Measurements from ENCODE around the gene ATXN2. TPM values are rescaled to one million over a fixed set of nuclear protein-coding genes. Genes with fewer than 3 reads are reported as not detected.

The ATXN2 gene, protein sequence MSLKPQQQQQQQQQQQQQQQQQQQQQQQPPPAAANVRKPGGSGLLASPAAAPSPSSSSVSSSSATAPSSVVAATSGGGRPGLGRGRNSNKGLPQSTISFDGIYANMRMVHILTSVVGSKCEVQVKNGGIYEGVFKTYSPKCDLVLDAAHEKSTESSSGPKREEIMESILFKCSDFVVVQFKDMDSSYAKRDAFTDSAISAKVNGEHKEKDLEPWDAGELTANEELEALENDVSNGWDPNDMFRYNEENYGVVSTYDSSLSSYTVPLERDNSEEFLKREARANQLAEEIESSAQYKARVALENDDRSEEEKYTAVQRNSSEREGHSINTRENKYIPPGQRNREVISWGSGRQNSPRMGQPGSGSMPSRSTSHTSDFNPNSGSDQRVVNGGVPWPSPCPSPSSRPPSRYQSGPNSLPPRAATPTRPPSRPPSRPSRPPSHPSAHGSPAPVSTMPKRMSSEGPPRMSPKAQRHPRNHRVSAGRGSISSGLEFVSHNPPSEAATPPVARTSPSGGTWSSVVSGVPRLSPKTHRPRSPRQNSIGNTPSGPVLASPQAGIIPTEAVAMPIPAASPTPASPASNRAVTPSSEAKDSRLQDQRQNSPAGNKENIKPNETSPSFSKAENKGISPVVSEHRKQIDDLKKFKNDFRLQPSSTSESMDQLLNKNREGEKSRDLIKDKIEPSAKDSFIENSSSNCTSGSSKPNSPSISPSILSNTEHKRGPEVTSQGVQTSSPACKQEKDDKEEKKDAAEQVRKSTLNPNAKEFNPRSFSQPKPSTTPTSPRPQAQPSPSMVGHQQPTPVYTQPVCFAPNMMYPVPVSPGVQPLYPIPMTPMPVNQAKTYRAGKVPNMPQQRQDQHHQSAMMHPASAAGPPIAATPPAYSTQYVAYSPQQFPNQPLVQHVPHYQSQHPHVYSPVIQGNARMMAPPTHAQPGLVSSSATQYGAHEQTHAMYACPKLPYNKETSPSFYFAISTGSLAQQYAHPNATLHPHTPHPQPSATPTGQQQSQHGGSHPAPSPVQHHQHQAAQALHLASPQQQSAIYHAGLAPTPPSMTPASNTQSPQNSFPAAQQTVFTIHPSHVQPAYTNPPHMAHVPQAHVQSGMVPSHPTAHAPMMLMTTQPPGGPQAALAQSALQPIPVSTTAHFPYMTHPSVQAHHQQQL
- 42.1 to 50.8 TPM (median 46.2 TPM) in 5 replicates for total RNA-seq (2022; extraction: Qiagen RNA extraction)

DNA sequence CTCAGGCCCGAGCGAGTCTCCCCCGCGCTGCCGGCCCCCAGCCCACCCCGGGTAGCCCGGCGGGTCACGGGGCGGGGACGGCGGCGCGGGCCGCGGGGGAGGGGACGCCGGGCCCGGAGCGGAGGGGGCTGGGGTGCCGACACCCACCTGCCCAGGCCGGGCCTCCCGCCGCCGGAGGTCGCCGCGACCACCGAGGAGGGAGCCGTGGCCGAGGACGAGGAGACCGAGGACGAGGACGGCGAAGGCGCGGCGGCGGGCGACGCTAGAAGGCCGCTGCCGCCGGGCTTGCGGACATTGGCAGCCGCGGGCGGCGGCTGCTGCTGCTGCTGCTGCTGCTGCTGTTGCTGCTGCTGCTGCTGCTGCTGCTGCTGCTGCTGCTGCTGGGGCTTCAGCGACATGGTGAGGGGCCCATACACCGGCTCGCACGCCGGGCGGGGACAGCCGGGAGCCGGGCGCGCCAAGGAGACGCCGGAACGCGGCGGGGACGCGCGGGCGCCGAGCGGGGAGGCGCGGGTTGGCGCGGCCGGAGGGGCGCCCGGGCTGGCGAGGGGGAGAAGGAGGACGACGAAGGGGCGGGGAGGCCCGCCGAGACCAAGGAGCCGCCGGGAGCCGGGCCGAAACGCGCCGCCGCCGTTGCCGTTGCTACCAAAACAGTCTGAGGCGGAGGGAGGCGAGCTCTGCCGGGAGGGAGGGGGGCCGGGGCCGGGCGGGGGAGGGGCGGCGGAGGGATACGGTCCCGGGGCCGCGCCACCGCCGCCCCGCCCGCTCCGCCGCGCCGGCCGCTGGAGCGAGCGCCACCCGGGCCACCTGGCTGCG is at the start of gene ATXN2:
Gene ATXN2 (minus strand): TSS at position 679 of the 816 bp plus-strand sequence. CDS start 281 bp downstream, at position 398.

DNA sequence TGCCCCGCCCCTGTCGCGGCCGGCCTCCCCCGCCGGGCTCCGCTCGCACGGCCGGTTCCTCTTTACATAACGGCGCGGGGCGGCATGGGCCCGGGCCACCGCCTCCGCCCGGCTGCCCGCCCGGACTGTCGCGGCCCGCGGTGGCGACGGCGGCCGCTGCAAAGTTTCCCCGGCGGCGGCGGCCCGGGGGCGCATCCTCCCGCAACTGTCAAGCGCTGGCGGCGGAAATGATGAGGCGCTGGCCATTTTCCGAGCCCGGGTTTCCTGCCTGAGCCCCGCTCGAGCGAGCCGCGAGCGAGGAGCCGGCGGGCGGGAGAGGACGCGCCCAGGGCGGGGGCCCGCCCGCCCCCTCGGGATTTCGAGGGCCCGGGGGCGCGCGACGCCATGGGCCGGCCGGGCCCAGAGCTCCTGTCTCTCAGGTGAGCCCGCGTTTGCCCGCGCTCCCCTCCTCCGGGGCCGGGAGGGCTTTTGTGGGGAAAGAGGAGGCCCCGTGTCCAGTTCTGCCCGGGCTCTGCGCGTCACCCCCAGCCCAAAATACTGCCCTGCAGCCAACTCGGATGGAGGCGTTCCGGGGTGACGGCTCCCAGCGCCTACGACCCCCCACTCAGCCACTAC is 193.1 kb downstream of the ATXN2 start, which contains the start of gene SH2B3:
Gene SH2B3 (plus strand): TSS at position 65 of the 615 bp plus-strand sequence. CDS start 12,223 bp downstream, outside the sequence.

Other genes with a start within 250 kb of the ATXN2 start
- 5.5 to 9.7 TPM (median 8.8 TPM) in 5 replicates for gene PHETA1, start 230.2 kb downstream of the ATXN2 start, total RNA-seq (2022; extraction: Qiagen RNA extraction)
- 5.8 to 6.7 TPM (median 6.4 TPM) in 5 replicates for gene SH2B3, start 193.4 kb downstream of the ATXN2 start, total RNA-seq (2022; extraction: Qiagen RNA extraction)
- gene BRAP, start 86.6 kb upstream of the ATXN2 start, total RNA-seq (2022; extraction: Qiagen RNA extraction), result 11.1 to 14.0 TPM (median 13.4 TPM) in 5 replicates
- gene ACAD10, start 86.7 kb upstream of the ATXN2 start, total RNA-seq (2022; extraction: Qiagen RNA extraction), result 9.2 to 12.1 TPM (median 9.4 TPM) in 5 replicates
- gene ALDH2, start 167.6 kb upstream of the ATXN2 start, total RNA-seq (2022; extraction: Qiagen RNA extraction), result 67.9 to 95.4 TPM (median 94.5 TPM) in 5 replicates
- gene MAPKAPK5, start 242.9 kb upstream of the ATXN2 start, total RNA-seq (2022; extraction: Qiagen RNA extraction), result 51.9 to 57.9 TPM (median 56.6 TPM) in 5 replicates